ENCODE measurements around the gene TCF7L1. TPM values are rescaled to one million over a fixed set of nuclear protein-coding genes. Genes with fewer than 3 reads are reported as not detected.

The TCF7L1 gene
- total and polyA plus RNA-seq, 2 donors (not counting 3 experiments of a cell fraction or from before 2014, with no cell fraction given) = 9.6 to 17.4 TPM

DNA sequence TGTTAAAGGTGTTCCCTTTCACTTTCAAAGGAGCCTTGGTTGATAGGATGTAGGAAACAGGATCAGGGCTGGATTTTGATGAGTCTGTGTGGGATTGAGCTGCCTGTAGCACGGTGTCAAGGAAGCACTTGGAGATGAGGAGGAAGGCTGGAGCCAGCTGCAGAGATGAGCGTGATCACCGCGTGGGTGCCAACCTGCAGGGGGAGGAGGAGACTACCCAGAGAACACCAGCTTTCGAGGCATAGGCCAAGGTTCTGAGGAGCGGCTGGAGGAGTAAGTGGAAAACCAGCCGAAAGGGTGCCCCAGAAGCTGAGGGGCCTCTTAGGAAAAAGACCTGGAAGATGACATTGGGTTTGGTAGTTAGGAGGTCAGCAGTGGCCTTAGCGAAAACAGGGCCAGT is 130.4 kb downstream of the TCF7L1 start:
- Histone ChIP-seq H3K79me2 (ENCODE audit: control insufficient read depth, insufficient read depth, low read length) (no peaks in the 10 kb centered on the region), H3K4me1 (ENCODE audit: control insufficient read depth, extremely low read depth, insufficient read depth, low read length) (peaks cover 30% of the 10 kb centered on the region), H2AFZ (ENCODE audit: low read depth, low read length) (no peak overlapping the region), H3K4me3 (replicated peaks in 1 of 3; ENCODE audit: insufficient read depth in 1 of 3, low read depth in 1 of 3, low read length in 3 of 3) (no peak overlapping the region), H3K27me3 (ENCODE audit: control insufficient read depth in 2 of 2, insufficient read depth in 2 of 2, low read length in 2 of 2) (no peaks in the 10 kb centered on the region), H4K20me1 (replicated peaks; ENCODE audit: control insufficient read depth, extremely low read depth, insufficient read depth, low read length) (no peaks in the 10 kb centered on the region), H3K9ac (replicated peaks; ENCODE audit: extremely low read depth, insufficient read depth, low read length) (no peak overlapping the region), H3K9me1 (replicated peaks; ENCODE audit: control insufficient read depth, extremely low read depth, insufficient read depth, low read length) (no peaks in the 10 kb centered on the region), H3K4me2 (ENCODE audit: insufficient read depth, low read length) (no peak overlapping the region), H3K9me3 (replicated peaks; ENCODE audit: control insufficient read depth, insufficient read depth, low read length) (no peaks in the 10 kb centered on the region), H3K27ac (ENCODE audit: insufficient read depth, low read depth, low read length) (peak overlapping the region; percentile 92), H3K36me3 (ENCODE audit: control insufficient read depth in 2 of 2, extremely low read depth in 1 of 2, insufficient read depth in 2 of 2, low read length in 2 of 2) (no peaks in the 10 kb centered on the region)
- BruUV-seq (replicated peaks) = no TSS peak
- dilution Hi-C loops (cut with MboI; ENCODE audit: extremely low pct_ligation_motif_present, low sequenced_read_pairs) = no loop called here
- TF ChIP-seq GATA2 (IDR thresholded peaks at IDR 0.05; ENCODE audit: insufficient read depth, insufficient read length, low read depth, low read length) (no peak), MYC (IDR thresholded peaks at IDR 0.05; ENCODE audit: low read depth, low read length) (no peak), POLR2A (IDR thresholded peaks at IDR 0.05; ENCODE audit: low read depth, low read length) (no peak), FOS (IDR thresholded peaks at IDR 0.05; ENCODE audit: borderline replicate concordance, insufficient read depth, low read length) (no peak)
- TF ChIP-seq, protein P1, sequence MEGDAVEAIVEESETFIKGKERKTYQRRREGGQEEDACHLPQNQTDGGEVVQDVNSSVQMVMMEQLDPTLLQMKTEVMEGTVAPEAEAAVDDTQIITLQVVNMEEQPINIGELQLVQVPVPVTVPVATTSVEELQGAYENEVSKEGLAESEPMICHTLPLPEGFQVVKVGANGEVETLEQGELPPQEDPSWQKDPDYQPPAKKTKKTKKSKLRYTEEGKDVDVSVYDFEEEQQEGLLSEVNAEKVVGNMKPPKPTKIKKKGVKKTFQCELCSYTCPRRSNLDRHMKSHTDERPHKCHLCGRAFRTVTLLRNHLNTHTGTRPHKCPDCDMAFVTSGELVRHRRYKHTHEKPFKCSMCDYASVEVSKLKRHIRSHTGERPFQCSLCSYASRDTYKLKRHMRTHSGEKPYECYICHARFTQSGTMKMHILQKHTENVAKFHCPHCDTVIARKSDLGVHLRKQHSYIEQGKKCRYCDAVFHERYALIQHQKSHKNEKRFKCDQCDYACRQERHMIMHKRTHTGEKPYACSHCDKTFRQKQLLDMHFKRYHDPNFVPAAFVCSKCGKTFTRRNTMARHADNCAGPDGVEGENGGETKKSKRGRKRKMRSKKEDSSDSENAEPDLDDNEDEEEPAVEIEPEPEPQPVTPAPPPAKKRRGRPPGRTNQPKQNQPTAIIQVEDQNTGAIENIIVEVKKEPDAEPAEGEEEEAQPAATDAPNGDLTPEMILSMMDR (IDR thresholded peaks at IDR 0.05; ENCODE audit: extremely low read depth in 1 of 2, insufficient read depth in 1 of 2, low read depth in 1 of 2, low read length in 2 of 2) = no peak
- FAIRE-seq = no peak
- DNase-seq (ENCODE audit: low read depth, low spot score) = no peak
- CTCF ChIA-PET = interaction anchor here (1.0 to 2.2 kb wide), 3 partner anchors 23 to 131 kb away, joined by 4 to 6 read pairs (median 4); partner anchors contain the start of gene TCF7L1
- POLR2A ChIA-PET = no interaction called here
- intact Hi-C loops (cut with micrococcal nuclease) = no loop called here

DNA sequence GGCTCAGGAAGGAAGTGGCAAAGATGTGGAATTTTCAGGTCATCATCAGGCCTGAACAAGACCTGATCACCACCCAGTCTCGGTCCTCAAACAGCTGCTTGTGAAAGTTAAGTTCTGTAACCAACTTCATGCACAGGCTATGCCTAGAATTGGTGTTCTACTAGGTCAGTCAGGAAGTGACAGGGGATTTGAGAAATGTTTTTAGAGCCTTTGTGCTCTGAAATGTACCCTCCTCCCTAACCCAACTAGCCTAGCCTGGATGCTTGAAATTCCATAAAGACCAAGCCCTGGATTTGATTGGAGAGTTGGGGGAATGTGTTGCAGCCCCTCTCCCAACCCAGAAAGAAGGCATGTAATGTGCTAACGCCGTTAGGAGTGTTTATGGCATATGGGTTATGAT is 131.3 kb downstream of the TCF7L1 start:
- peak; percentile 54 for DNase-seq (ENCODE audit: low read depth, low spot score)
- no peak overlapping the region for H2AFZ ChIP-seq (ENCODE audit: low read depth, low read length)

More for the DNA sequence above, 131.3 kb downstream of the TCF7L1 start:
- POLR2A ChIA-PET = no interaction called here
- no peaks in the 10 kb centered on the region for H3K9me1 ChIP-seq (replicated peaks; ENCODE audit: control insufficient read depth, extremely low read depth, insufficient read depth, low read length)
- FAIRE-seq = peak; percentile 97
- peak overlapping the region; percentile 63 for H3K9ac ChIP-seq (replicated peaks; ENCODE audit: extremely low read depth, insufficient read depth, low read length)
- H4K20me1 ChIP-seq (replicated peaks; ENCODE audit: control insufficient read depth, extremely low read depth, insufficient read depth, low read length) = no peaks in the 10 kb centered on the region
- TF ChIP-seq JUN (IDR thresholded peaks at IDR 0.05; ENCODE audit: borderline replicate concordance, insufficient read depth, insufficient read length, low read depth) (no peak), FOS (IDR thresholded peaks at IDR 0.05; ENCODE audit: borderline replicate concordance, insufficient read depth, low read length) (peak; percentile 45), MYC (IDR thresholded peaks at IDR 0.05; ENCODE audit: low read depth, low read length) (no peak), GATA2 (IDR thresholded peaks at IDR 0.05; ENCODE audit: insufficient read depth, insufficient read length, low read depth, low read length) (peak; percentile 11), POLR2AphosphoS5 (IDR thresholded peaks at IDR 0.05; ENCODE audit: insufficient read depth, low read depth, low read length) (no peak), POLR2A (IDR thresholded peaks at IDR 0.05; ENCODE audit: low read depth, low read length) (no peak), EZH2 (IDR thresholded peaks at IDR 0.05; ENCODE audit: borderline replicate concordance, low read depth, low read length, severe bottlenecking) (no peak)
- TF ChIP-seq, protein P2, sequence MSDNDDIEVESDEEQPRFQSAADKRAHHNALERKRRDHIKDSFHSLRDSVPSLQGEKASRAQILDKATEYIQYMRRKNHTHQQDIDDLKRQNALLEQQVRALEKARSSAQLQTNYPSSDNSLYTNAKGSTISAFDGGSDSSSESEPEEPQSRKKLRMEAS (IDR thresholded peaks at IDR 0.05; ENCODE audit: insufficient read depth, insufficient read length) = no peak
- TF ChIP-seq, protein P1 (IDR thresholded peaks at IDR 0.05; ENCODE audit: extremely low read depth in 1 of 2, insufficient read depth in 1 of 2, low read depth in 1 of 2, low read length in 2 of 2) = no peak
- H3K4me1 ChIP-seq (ENCODE audit: control insufficient read depth, extremely low read depth, insufficient read depth, low read length) = peaks cover 29% of the 10 kb centered on the region
- H3K36me3 ChIP-seq (ENCODE audit: control insufficient read depth in 2 of 2, extremely low read depth in 1 of 2, insufficient read depth in 2 of 2, low read length in 2 of 2) = no peaks in the 10 kb centered on the region
- CTCF ChIA-PET = interaction anchor here (0.6 to 2.2 kb wide), 5 partner anchors 12 to 132 kb away, joined by 3 to 6 read pairs (median 4); partner anchors contain the start of gene TCF7L1
- H3K4me3 ChIP-seq (replicated peaks in 1 of 3; ENCODE audit: insufficient read depth in 1 of 3, low read depth in 1 of 3, low read length in 3 of 3) = no peak overlapping the region
- dilution Hi-C loops (cut with MboI; ENCODE audit: extremely low pct_ligation_motif_present, low sequenced_read_pairs) = no loop called here
- H3K9me3 ChIP-seq (replicated peaks; ENCODE audit: control insufficient read depth, insufficient read depth, low read length) = no peaks in the 10 kb centered on the region
- no TSS peak for BruUV-seq (replicated peaks)
- H3K4me2 ChIP-seq (ENCODE audit: insufficient read depth, low read length) = peak overlapping the region; percentile 59
- peak overlapping the region; percentile 92 for H3K27ac ChIP-seq (ENCODE audit: insufficient read depth, low read depth, low read length)
- intact Hi-C loops (cut with micrococcal nuclease) = no loop called here
- no peaks in the 10 kb centered on the region for H3K27me3 ChIP-seq (ENCODE audit: control insufficient read depth in 2 of 2, insufficient read depth in 2 of 2, low read length in 2 of 2)
- no peaks in the 10 kb centered on the region for H3K79me2 ChIP-seq (ENCODE audit: control insufficient read depth, insufficient read depth, low read length)

Measured in endothelial cell of umbilical vein (primary cell).